ENCODE data around the gene HSD11B2.

DNA sequence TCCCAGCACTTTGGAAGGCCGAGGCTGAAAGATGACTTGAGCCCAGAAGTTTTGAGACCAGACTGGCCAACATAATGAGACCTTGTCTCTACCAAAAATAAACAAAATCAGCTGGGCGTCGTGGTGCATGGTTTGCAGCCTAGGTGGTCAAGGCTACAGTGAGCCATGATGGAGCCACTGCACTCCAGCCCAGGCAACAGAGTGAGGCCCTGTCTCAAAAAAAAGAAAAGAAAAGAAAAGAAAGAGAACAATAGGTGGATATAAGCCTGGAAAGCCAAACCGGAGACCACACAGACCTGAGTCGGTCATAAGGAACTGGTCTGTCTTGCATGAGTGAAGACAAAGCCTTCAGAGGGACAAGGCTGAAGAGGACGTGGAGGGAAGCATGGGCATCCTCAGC lies 35.7 kb downstream of the HSD11B2 start:
- TF ChIP-seq EZH2 (IDR thresholded peaks at IDR 0.05; ENCODE audit: low read depth) = no peak
- TF ChIP-seq, protein P1, sequence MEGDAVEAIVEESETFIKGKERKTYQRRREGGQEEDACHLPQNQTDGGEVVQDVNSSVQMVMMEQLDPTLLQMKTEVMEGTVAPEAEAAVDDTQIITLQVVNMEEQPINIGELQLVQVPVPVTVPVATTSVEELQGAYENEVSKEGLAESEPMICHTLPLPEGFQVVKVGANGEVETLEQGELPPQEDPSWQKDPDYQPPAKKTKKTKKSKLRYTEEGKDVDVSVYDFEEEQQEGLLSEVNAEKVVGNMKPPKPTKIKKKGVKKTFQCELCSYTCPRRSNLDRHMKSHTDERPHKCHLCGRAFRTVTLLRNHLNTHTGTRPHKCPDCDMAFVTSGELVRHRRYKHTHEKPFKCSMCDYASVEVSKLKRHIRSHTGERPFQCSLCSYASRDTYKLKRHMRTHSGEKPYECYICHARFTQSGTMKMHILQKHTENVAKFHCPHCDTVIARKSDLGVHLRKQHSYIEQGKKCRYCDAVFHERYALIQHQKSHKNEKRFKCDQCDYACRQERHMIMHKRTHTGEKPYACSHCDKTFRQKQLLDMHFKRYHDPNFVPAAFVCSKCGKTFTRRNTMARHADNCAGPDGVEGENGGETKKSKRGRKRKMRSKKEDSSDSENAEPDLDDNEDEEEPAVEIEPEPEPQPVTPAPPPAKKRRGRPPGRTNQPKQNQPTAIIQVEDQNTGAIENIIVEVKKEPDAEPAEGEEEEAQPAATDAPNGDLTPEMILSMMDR (conservative IDR thresholded peaks at IDR 0.05) = no peak

Data from PC-9 (cell line).